ENCODE measurements around the gene MEIKIN.

Gene MEIKIN

GRCh38 chr5:131976414-131977211, 31.1 kb upstream of the MEIKIN start:
- Histone ChIP-seq H3F3A (ENCODE audit: insufficient read depth, low read length) (no peaks in the 10 kb centered on the region), H2AFZ (ENCODE audit: low read length) (no peak overlapping the region), H4K20me1 (ENCODE audit: insufficient read depth, low read length) (no peaks in the 10 kb centered on the region), H3K27me3 (replicated peaks; ENCODE audit: insufficient read depth, low read length) (no peaks in the 10 kb centered on the region), H3K9me2 (replicated peaks; ENCODE audit: insufficient read depth, low read length) (no peaks in the 10 kb centered on the region), H3K36me3 (replicated peaks; ENCODE audit: insufficient read depth, low read length) (no peaks in the 10 kb centered on the region), H3K9me3 (replicated peaks; ENCODE audit: insufficient read depth, low read length) (no peaks in the 10 kb centered on the region), H3K4me3 (ENCODE audit: low read length) (no peak overlapping the region), H3K4me1 (ENCODE audit: low read length) (no peaks in the 10 kb centered on the region), H3K79me2 (ENCODE audit: low read length) (no peaks in the 10 kb centered on the region), H3K9ac (ENCODE audit: low read length) (no peak overlapping the region), H3K27ac (ENCODE audit: low read length) (no peak overlapping the region), H3K4me2 (ENCODE audit: low read depth, low read length) (no peak overlapping the region)
- DNase-seq: no peak
- TF ChIP-seq EZH2 (optimal IDR thresholded peaks at IDR 0.05; ENCODE audit: low read depth, low read length) (no peak), EZH2phosphoT487 (IDR thresholded peaks at IDR 0.05; ENCODE audit: low read length) (no peak), CTCF (IDR thresholded peaks at IDR 0.05; ENCODE audit: low read length) (no peak)

- Histone ChIP-seq H3F3A (ENCODE audit: insufficient read depth, low read length) (no peaks in the 10 kb centered on the region), H3K4me1 (ENCODE audit: low read length) (no peaks in the 10 kb centered on the region), H3K9me2 (replicated peaks; ENCODE audit: insufficient read depth, low read length) (no peaks in the 10 kb centered on the region), H3K36me3 (replicated peaks; ENCODE audit: insufficient read depth, low read length) (no peaks in the 10 kb centered on the region), H2AFZ (ENCODE audit: low read length) (no peak overlapping the region), H3K27me3 (replicated peaks; ENCODE audit: insufficient read depth, low read length) (no peaks in the 10 kb centered on the region), H3K27ac (ENCODE audit: low read length) (no peak overlapping the region), H4K20me1 (ENCODE audit: insufficient read depth, low read length) (no peaks in the 10 kb centered on the region), H3K4me2 (ENCODE audit: low read depth, low read length) (no peak overlapping the region), H3K9ac (ENCODE audit: low read length) (no peak overlapping the region), H3K79me2 (ENCODE audit: low read length) (no peaks in the 10 kb centered on the region), H3K9me3 (replicated peaks; ENCODE audit: insufficient read depth, low read length) (no peaks in the 10 kb centered on the region), H3K4me3 (ENCODE audit: low read length) (no peak overlapping the region)
- no peak for TF ChIP-seq EZH2 (optimal IDR thresholded peaks at IDR 0.05; ENCODE audit: low read depth, low read length)
- TF ChIP-seq EZH2phosphoT487 (IDR thresholded peaks at IDR 0.05; ENCODE audit: low read length): no peak
- no peak for TF ChIP-seq CTCF (IDR thresholded peaks at IDR 0.05; ENCODE audit: low read length)
- DNase-seq: no peak
These were observed 29.7 kb upstream of the MEIKIN start for GRCh38 chr5:131974956-131975726.

- H3K9ac ChIP-seq (ENCODE audit: low read length): no peak overlapping the region
- no peaks in the 10 kb centered on the region for H3F3A ChIP-seq (ENCODE audit: insufficient read depth, low read length)
- no peaks in the 10 kb centered on the region for H3K4me1 ChIP-seq (ENCODE audit: low read length)
- DNase-seq: no peak
- no peaks in the 10 kb centered on the region for H3K9me2 ChIP-seq (replicated peaks; ENCODE audit: insufficient read depth, low read length)
- no peaks in the 10 kb centered on the region for H3K36me3 ChIP-seq (replicated peaks; ENCODE audit: insufficient read depth, low read length)
- no peak overlapping the region for H3K4me2 ChIP-seq (ENCODE audit: low read depth, low read length)
- no peaks in the 10 kb centered on the region for H3K9me3 ChIP-seq (replicated peaks; ENCODE audit: insufficient read depth, low read length)
- no peak overlapping the region for H3K27ac ChIP-seq (ENCODE audit: low read length)
- no peak overlapping the region for H2AFZ ChIP-seq (ENCODE audit: low read length)
- no peaks in the 10 kb centered on the region for H3K27me3 ChIP-seq (replicated peaks; ENCODE audit: insufficient read depth, low read length)
- H4K20me1 ChIP-seq (ENCODE audit: insufficient read depth, low read length): no peaks in the 10 kb centered on the region
- TF ChIP-seq EZH2 (optimal IDR thresholded peaks at IDR 0.05; ENCODE audit: low read depth, low read length): no peak
- no peak for TF ChIP-seq CTCF (IDR thresholded peaks at IDR 0.05; ENCODE audit: low read length)
- no peak for TF ChIP-seq EZH2phosphoT487 (IDR thresholded peaks at IDR 0.05; ENCODE audit: low read length)
- H3K4me3 ChIP-seq (ENCODE audit: low read length): no peak overlapping the region
- H3K79me2 ChIP-seq (ENCODE audit: low read length): no peaks in the 10 kb centered on the region
These were observed 29.1 kb upstream of the MEIKIN start for GRCh38 chr5:131974622-131974955.

Measured in MM.1S (cell line).